Muscle layer of colon (tissue), 2 donors: ENCODE results near the gene EEA1.

ENCODE experiments used
- H3K27ac ChIP-seq: one replicate; pipeline ENCODE4 v1.7.0; 2013; ENCODE audit warnings: low read depth, mild to moderate bottlenecking, low read length, moderate library complexity
- H3K27me3 ChIP-seq, 2 donors: one replicate each; pipeline ENCODE4 v1.7.0; 2013; ENCODE audit warnings: low read length in 2 of 2, mild to moderate bottlenecking in 2 of 2; ENCODE audit not compliant: insufficient read depth in 2 of 2, control insufficient read depth in 1 of 2
- H3K36me3 ChIP-seq: one replicate; pipeline ENCODE4 v1.7.0; 2013; ENCODE audit warnings: mild to moderate bottlenecking, low read length; ENCODE audit not compliant: insufficient read depth
- H3K4me1 ChIP-seq: one replicate; pipeline ENCODE4 v1.7.0; 2013; ENCODE audit warnings: mild to moderate bottlenecking, low read length; ENCODE audit not compliant: insufficient read depth
- H3K4me3 ChIP-seq, 2 donors: one replicate each; pipeline ENCODE4 v1.7.0; 2013; ENCODE audit warnings: low read length in 2 of 2, low read depth in 1 of 2, mild to moderate bottlenecking in 1 of 2, moderate library complexity in 1 of 2
- H3K9ac ChIP-seq: one replicate; pipeline ENCODE4 v1.7.0; 2013; ENCODE audit warnings: low read length
- H3K9me3 ChIP-seq: one replicate; pipeline ENCODE4 v1.7.0; 2013; ENCODE audit warnings: mild to moderate bottlenecking, low read length
- donor health status: abdominal sarcoma.
- donor health status: Adenocarcinoma of cecum.

The EEA1 gene

GRCh38 chr12:92737855-92738850 is 190.9 kb downstream of the EEA1 start:
- H3K4me1 ChIP-seq = peaks cover 5% of the 10 kb centered on the region
- no peaks in the 10 kb centered on the region for H3K9me3 ChIP-seq
- H3K27me3 ChIP-seq = no peaks in the 10 kb centered on the region
- H3K36me3 ChIP-seq = no peaks in the 10 kb centered on the region
- no peak overlapping the region for H3K9ac ChIP-seq
- no peak overlapping the region for H3K4me3 ChIP-seq
- H3K27ac ChIP-seq = no peak overlapping the region

GRCh38 chr12:92736605-92737004 is 192.5 kb downstream of the EEA1 start:
- no peak overlapping the region for H3K4me3 ChIP-seq
- H3K4me1 ChIP-seq = peaks cover 5% of the 10 kb centered on the region
- no peak overlapping the region for H3K27ac ChIP-seq
- no peaks in the 10 kb centered on the region for H3K27me3 ChIP-seq
- H3K36me3 ChIP-seq = no peaks in the 10 kb centered on the region
- H3K9me3 ChIP-seq = no peaks in the 10 kb centered on the region
- no peak overlapping the region for H3K9ac ChIP-seq

- Histone ChIP-seq H3K4me1 (peaks cover 5% of the 10 kb centered on the region), H3K27ac (no peak overlapping the region), H3K27me3 (no peaks in the 10 kb centered on the region), H3K4me3 (no peak overlapping the region), H3K36me3 (no peaks in the 10 kb centered on the region), H3K9me3 (no peaks in the 10 kb centered on the region), H3K9ac (no peak overlapping the region)
These were observed 193.9 kb downstream of the EEA1 start for GRCh38 chr12:92735131-92735721.

- no peaks in the 10 kb centered on the region for H3K36me3 ChIP-seq
- H3K4me1 ChIP-seq = peaks cover 5% of the 10 kb centered on the region
- no peaks in the 10 kb centered on the region for H3K9me3 ChIP-seq
- H3K9ac ChIP-seq = no peak overlapping the region
- no peak overlapping the region for H3K27ac ChIP-seq
- H3K4me3 ChIP-seq = no peak overlapping the region
- no peaks in the 10 kb centered on the region for H3K27me3 ChIP-seq
These were observed 195.4 kb downstream of the EEA1 start for GRCh38 chr12:92733661-92734060.

GRCh38 chr12:92733181-92733580 is 195.9 kb downstream of the EEA1 start:
- Histone ChIP-seq H3K36me3 (no peaks in the 10 kb centered on the region), H3K27me3 (no peaks in the 10 kb centered on the region), H3K9ac (no peak overlapping the region), H3K9me3 (no peaks in the 10 kb centered on the region), H3K27ac (no peak overlapping the region), H3K4me1 (peaks cover 5% of the 10 kb centered on the region), H3K4me3 (no peak overlapping the region)

GRCh38 chr12:92732716-92733115 is 196.4 kb downstream of the EEA1 start:
- H3K27ac ChIP-seq = no peak overlapping the region
- H3K27me3 ChIP-seq = no peaks in the 10 kb centered on the region
- H3K4me1 ChIP-seq = peaks cover 5% of the 10 kb centered on the region
- no peaks in the 10 kb centered on the region for H3K9me3 ChIP-seq
- no peak overlapping the region for H3K4me3 ChIP-seq
- no peak overlapping the region for H3K9ac ChIP-seq
- no peaks in the 10 kb centered on the region for H3K36me3 ChIP-seq

- no peak overlapping the region for H3K27ac ChIP-seq
- H3K9me3 ChIP-seq = no peaks in the 10 kb centered on the region
- no peaks in the 10 kb centered on the region for H3K27me3 ChIP-seq
- H3K4me3 ChIP-seq = no peak overlapping the region
- no peaks in the 10 kb centered on the region for H3K36me3 ChIP-seq
- peaks cover 5% of the 10 kb centered on the region for H3K4me1 ChIP-seq
- H3K9ac ChIP-seq = no peak overlapping the region
These were observed 196.9 kb downstream of the EEA1 start for GRCh38 chr12:92732216-92732615.

- no peaks in the 10 kb centered on the region for H3K9me3 ChIP-seq
- peaks cover 5% of the 10 kb centered on the region for H3K4me1 ChIP-seq
- H3K36me3 ChIP-seq = no peaks in the 10 kb centered on the region
- no peaks in the 10 kb centered on the region for H3K27me3 ChIP-seq
- no peak overlapping the region for H3K27ac ChIP-seq
- no peak overlapping the region for H3K9ac ChIP-seq
- H3K4me3 ChIP-seq = no peak overlapping the region
These were observed 198.3 kb downstream of the EEA1 start for GRCh38 chr12:92730758-92731157.

GRCh38 chr12:92729773-92730305 is 199.3 kb downstream of the EEA1 start:
- no peaks in the 10 kb centered on the region for H3K4me1 ChIP-seq
- no peak overlapping the region for H3K27ac ChIP-seq
- H3K27me3 ChIP-seq = no peaks in the 10 kb centered on the region
- H3K4me3 ChIP-seq = no peak overlapping the region
- no peak overlapping the region for H3K9ac ChIP-seq
- no peaks in the 10 kb centered on the region for H3K9me3 ChIP-seq
- no peaks in the 10 kb centered on the region for H3K36me3 ChIP-seq

GRCh38 chr12:92726850-92727249 is 202.2 kb downstream of the EEA1 start:
- Histone ChIP-seq H3K36me3 (no peaks in the 10 kb centered on the region), H3K27ac (no peak overlapping the region), H3K27me3 (no peaks in the 10 kb centered on the region), H3K4me1 (no peaks in the 10 kb centered on the region), H3K4me3 (no peak overlapping the region), H3K9me3 (no peaks in the 10 kb centered on the region), H3K9ac (no peak overlapping the region)

GRCh38 chr12:92722897-92723296 is 206.2 kb downstream of the EEA1 start:
- no peaks in the 10 kb centered on the region for H3K9me3 ChIP-seq
- no peak overlapping the region for H3K27ac ChIP-seq
- H3K36me3 ChIP-seq = no peaks in the 10 kb centered on the region
- no peaks in the 10 kb centered on the region for H3K27me3 ChIP-seq
- H3K9ac ChIP-seq = no peak overlapping the region
- H3K4me3 ChIP-seq = no peak overlapping the region
- H3K4me1 ChIP-seq = no peaks in the 10 kb centered on the region
